Measurements from ENCODE around the gene KCNJ18. TPM values are rescaled to one million over a fixed set of nuclear protein-coding genes. Genes with fewer than 3 reads are reported as not detected.
"Not testable (repeated sequence)": the region's sequence is repeated elsewhere in the genome, so short reads cannot be mapped to it uniquely, and the experiment has no call there.

Gene KCNJ18
- total RNA-seq, 6 experiments from 2014 or later: not detected

DNA sequence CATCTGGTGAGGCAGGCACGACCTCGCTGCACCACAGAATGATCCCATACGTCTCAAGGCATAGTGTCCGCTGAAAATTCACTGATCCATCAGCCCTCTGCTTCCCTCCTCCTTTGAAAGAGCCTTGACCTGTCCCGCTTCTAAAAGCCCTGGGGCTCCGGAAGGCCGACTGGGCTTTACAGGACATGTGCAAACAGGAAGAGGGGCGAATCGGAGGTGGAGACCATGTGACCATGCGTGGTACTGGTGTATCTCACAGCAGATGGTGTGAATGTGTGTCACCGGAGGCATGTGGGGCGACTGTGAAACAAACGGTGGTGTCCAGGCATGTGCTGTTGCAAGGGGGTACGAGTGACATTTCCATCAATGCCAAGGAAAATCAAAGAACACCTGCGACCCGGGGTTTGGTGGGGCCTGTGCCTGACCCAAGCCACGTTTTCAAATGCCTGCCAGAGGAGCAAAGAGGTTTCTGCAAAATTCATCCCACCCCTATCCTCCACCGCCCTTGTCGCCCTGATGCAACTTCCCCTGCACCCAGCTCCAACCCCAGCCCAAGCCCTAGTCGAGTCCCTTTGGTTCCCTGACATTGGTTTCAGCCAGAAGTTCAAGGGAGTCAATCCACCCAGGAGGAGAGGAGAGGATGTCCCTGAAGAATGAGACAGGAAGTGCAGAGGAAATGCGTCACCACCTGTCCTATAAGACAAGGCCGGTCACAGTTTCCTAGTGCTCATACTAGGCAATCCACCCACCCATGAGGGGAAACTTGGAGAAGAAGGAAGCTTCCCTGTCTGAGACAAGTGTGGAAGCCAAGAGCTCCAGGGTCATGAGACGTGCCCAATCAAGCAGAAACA is 5.9 kb upstream of the KCNJ18 start:
- ATAC-seq: no peak
- intact Hi-C loops (cut with DNase I): loop anchor here (5.0 kb wide), 1 partner anchor 284 kb away; no protein-coding TSS in a partner anchor
- no peaks in the 10 kb centered on the region for H3K4me1 ChIP-seq
- WGBS (ENCODE audit: insufficient coverage, low coverage, low lambda C conversion rate, missing lambda C conversion rate): 57% methylated on average over 15 of the region's 23 CpGs
- no peak overlapping the region for H3K4me3 ChIP-seq
- peak in 1 of 3 donors; percentile 35 for DNase-seq
- no peaks in the 10 kb centered on the region for H3K36me3 ChIP-seq
- no peaks in the 10 kb centered on the region for H3K9me3 ChIP-seq
- no peak overlapping the region for H3K27ac ChIP-seq
- no peak for TF ChIP-seq POLR2A (IDR thresholded peaks at IDR 0.05)
- TF ChIP-seq, protein P1, sequence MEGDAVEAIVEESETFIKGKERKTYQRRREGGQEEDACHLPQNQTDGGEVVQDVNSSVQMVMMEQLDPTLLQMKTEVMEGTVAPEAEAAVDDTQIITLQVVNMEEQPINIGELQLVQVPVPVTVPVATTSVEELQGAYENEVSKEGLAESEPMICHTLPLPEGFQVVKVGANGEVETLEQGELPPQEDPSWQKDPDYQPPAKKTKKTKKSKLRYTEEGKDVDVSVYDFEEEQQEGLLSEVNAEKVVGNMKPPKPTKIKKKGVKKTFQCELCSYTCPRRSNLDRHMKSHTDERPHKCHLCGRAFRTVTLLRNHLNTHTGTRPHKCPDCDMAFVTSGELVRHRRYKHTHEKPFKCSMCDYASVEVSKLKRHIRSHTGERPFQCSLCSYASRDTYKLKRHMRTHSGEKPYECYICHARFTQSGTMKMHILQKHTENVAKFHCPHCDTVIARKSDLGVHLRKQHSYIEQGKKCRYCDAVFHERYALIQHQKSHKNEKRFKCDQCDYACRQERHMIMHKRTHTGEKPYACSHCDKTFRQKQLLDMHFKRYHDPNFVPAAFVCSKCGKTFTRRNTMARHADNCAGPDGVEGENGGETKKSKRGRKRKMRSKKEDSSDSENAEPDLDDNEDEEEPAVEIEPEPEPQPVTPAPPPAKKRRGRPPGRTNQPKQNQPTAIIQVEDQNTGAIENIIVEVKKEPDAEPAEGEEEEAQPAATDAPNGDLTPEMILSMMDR (IDR thresholded peaks at IDR 0.05): no peak
- H3K27me3 ChIP-seq: no peaks in the 10 kb centered on the region

DNA sequence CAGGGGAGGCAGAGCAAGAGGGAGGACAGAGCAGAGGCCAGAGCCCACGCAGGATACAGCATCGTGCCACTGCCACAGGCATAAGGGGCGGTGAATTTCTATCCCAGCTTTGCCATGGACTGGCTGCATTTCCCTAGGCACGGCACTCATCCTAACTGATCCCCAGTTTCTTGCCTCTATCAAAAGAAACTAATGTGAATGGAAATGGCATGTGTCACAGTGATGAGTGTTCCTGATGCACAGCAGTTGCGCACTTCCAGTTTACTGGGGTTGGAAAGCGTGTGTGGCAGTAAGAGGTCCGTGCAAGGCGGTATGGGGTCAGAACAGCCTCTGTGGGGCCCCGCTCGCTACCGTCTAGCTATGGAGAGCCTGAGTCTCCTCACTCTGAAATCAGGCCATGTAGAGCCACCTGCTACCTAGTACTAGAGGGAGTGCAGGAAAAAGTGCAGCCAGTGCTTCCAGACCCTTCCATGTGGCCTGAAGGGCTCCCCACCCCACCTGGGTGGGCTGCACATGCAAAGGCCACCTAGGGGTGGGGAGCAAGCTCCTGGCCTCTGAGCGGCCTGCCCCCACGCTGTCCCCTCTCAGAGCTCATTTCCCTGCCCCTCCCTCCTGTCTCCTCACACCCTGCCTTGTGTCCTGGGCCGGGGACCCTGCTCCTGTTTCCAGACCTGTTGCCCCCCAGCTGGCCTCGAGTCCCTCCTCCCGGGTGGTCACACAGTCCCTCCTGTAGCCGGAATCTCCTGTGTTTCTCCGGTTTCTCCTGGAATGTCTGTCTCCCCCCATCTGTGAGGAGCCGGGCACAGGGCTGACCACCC is 5.0 kb upstream of the KCNJ18 start:
- intact Hi-C loops (cut with DNase I): loop anchor here (5.0 kb wide), 1 partner anchor 285 kb away; no protein-coding TSS in a partner anchor
- 62% methylated on average over 17 of the region's 19 CpGs for WGBS (ENCODE audit: insufficient coverage, low coverage, low lambda C conversion rate, missing lambda C conversion rate)
- no peak for DNase-seq
- Histone ChIP-seq H3K27me3 (no peaks in the 10 kb centered on the region), H3K9me3 (no peaks in the 10 kb centered on the region), H3K27ac (no peak overlapping the region), H3K4me3 (no peak overlapping the region), H3K4me1 (no peaks in the 10 kb centered on the region), H3K36me3 (no peaks in the 10 kb centered on the region)
- TF ChIP-seq, protein P1 (IDR thresholded peaks at IDR 0.05): no peak
- TF ChIP-seq POLR2A (IDR thresholded peaks at IDR 0.05): no peak
- ATAC-seq: peak in 2 of 4 donors; percentile 13 to 33

DNA sequence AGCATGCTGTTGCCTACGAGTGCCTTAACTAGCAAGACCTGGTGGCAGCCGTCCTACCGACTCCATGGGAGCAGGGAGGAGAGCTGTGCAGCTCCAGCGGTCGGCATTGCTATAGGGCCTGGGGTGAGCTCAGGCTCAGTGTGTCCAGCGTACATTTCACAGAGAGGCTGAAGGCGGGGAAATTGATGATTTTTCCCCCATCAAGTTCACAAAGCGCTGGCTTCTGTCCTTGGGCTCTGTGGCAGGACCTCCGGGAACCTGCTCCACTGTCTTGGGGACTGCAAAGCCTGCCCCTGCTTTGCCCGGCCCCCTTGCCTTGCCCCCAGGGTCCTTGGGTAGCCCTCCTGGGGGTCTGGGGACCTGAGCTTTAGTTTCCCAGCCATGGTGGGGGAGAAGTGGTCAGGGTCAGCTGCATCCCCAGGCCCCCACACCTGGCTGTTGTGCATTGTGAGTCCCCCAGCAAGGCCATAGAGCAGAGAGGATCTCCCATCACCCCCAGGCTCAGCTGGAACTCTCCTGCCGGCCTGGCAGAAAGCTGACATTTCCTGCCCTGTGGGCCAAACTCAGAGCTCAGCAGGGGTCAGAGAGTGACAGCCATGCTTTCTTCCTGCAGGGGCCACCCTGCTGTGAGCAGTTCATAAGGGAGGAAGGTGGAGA is 3.9 kb upstream of the KCNJ18 start:
- H3K4me3 ChIP-seq: no peak overlapping the region
- no peaks in the 10 kb centered on the region for H3K36me3 ChIP-seq
- H3K27me3 ChIP-seq: no peaks in the 10 kb centered on the region
- no peaks in the 10 kb centered on the region for H3K4me1 ChIP-seq
- peak in 1 of 3 donors; percentile 36 for DNase-seq
- TF ChIP-seq POLR2A (IDR thresholded peaks at IDR 0.05): no peak
- TF ChIP-seq, protein P1 (IDR thresholded peaks at IDR 0.05): no peak
- H3K9me3 ChIP-seq: no peaks in the 10 kb centered on the region
- 55% methylated on average over 6 of the region's 11 CpGs for WGBS (ENCODE audit: insufficient coverage, low coverage, low lambda C conversion rate, missing lambda C conversion rate)
- intact Hi-C loops (cut with DNase I): loop anchor here (5.0 kb wide), 1 partner anchor 286 kb away; no protein-coding TSS in a partner anchor
- H3K27ac ChIP-seq: no peak overlapping the region
- ATAC-seq: no peak

DNA sequence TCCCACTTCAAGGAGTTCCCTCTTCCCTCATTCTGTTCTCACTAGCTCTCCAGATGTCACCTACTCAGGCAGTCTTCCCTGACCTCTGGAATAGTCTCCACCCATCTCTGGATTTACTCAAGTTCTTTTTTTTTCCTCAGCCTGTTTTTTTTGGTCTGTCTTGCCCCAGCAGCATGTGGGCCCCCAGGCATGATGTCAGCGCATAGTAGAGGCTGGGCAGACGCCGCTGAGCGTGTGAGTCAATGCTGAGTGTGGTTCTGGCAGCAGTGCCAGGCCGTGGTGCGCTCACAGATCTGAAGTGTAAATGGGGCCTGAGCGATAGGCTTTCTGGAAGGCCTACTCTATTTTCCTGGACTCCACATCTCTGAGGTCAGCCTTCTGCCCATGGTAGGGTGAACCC is 2.7 kb upstream of the KCNJ18 start:
- Histone ChIP-seq H3K27ac (no peak overlapping the region), H3K4me1 (no peaks in the 10 kb centered on the region), H3K27me3 (no peaks in the 10 kb centered on the region), H3K4me3 (no peak overlapping the region), H3K36me3 (no peaks in the 10 kb centered on the region), H3K9me3 (no peaks in the 10 kb centered on the region)
- 52% methylated on average over 4 of the region's 7 CpGs for WGBS (ENCODE audit: insufficient coverage, low coverage, low lambda C conversion rate, missing lambda C conversion rate)
- ATAC-seq (no peak), DNase-seq (no peak)
- TF ChIP-seq, protein P1 (IDR thresholded peaks at IDR 0.05): no peak
- no peak for TF ChIP-seq POLR2A (IDR thresholded peaks at IDR 0.05)
- intact Hi-C loops (cut with DNase I): loop anchor here (5.0 kb wide), 1 partner anchor 287 kb away; no protein-coding TSS in a partner anchor

DNA sequence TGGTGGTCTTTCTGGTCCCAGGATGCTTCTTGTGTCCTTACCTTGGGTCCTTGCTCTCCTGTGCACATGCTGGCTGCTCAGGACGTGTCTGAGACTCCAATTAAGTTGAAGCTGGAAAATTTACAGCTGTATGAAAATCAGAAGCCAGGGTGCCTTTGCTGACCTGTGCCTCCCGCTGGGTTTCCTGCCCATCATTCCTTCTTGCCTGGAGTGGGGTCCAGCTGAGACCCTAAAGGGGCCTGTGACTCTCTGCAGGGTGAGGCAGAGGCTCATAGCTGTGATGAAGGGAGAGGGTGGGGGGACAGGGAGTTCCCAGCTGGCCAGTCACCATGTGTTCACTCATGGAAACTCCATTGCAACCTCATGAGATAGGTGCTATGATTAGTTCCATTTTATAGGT is 1.5 kb upstream of the KCNJ18 start:
- H3K9me3 ChIP-seq; H3K36me3 ChIP-seq; H3K4me3 ChIP-seq; H3K27ac ChIP-seq; ATAC-seq; intact Hi-C loops (cut with DNase I); H3K27me3 ChIP-seq; H3K4me1 ChIP-seq; DNase-seq: not testable (repeated sequence)
- WGBS (ENCODE audit: insufficient coverage, low coverage, low lambda C conversion rate, missing lambda C conversion rate): 50% methylated on average over 2 of the region's 2 CpGs

DNA sequence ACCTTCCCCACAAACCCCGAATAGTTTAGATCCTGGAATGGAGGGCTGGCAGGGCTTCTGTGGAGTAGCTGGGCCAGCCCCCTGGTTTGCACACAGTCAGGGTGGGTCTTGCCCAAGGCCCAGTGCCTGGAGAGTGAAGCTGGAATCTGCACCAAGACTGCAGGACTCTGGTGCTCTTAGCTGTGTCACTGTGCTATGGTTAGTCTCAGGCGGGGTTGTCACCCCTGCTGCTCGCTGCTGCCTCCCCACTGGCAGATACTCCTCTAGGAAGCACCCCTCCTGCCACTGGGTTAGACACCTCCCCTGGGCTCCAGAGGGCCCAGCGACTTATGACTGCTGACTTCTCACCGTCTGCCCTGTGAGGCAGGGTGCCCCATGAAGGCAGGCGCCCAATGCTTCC is 842 bp upstream of the KCNJ18 start:
- H3K36me3 ChIP-seq; H3K27me3 ChIP-seq; H3K4me3 ChIP-seq; intact Hi-C loops (cut with DNase I); H3K27ac ChIP-seq; DNase-seq; H3K9me3 ChIP-seq; H3K4me1 ChIP-seq: not testable (repeated sequence)
- WGBS (ENCODE audit: insufficient coverage, low coverage, low lambda C conversion rate, missing lambda C conversion rate): 61% methylated on average over 3 of the region's 6 CpGs
- ATAC-seq: peak in 1 of 4 donors; percentile 3

DNA sequence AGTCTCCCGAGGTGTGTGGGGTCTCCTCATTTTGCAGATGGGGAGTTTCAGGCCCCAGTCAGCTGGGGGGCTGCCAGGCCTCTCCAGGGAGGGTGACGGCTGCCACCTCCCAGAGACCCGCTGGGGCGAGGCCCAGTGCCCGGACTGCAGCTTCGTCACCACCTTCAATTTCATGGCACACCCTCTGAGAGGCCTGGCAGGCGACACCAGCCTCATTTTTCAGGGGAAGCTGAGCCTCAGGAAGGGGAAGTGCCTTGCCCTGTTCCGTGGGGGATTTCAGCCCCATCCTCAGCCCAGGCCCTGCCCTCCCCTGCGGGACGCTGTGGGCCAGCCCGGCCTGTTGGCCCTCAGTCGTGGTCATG is 362 bp downstream of the KCNJ18 start:
- H3K4me3 ChIP-seq; H3K4me1 ChIP-seq; intact Hi-C loops (cut with DNase I); H3K27me3 ChIP-seq; H3K9me3 ChIP-seq; H3K27ac ChIP-seq; H3K36me3 ChIP-seq: not testable (repeated sequence)
- ATAC-seq: peak in 2 of 4 donors; percentile 6 to 20
- peak in 1 of 3 donors; percentile 10 for DNase-seq
- 14% methylated on average over 1 of the region's 12 CpGs for WGBS (ENCODE audit: insufficient coverage, low coverage, low lambda C conversion rate, missing lambda C conversion rate)

Measured in right lobe of liver (tissue), 6 donors.